ENCODE results near the gene PCGF6.

PCGF6 gene

DNA sequence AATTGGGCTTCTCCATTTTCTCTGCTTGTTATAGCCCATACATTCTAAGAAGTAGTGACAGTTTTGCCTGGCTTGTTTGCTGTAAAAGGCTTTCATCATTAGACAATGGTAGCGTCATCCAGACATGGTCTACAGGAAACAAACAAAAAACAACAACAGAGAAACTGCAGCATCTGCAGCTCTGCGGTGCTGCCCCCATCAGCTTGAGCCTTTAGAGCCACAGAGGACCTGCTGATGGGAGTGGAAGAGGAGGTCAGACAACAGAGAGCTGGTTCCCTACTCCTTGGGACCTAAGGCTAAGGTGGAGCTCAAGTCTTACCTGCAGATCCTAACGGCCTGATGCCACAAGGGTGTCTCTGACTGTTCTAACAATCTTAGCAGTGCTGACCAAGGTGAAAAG is 70.9 kb downstream of the PCGF6 start:
- H3K4me3 ChIP-seq (ENCODE audit: low read depth, low read length): no peak overlapping the region
- no peak for TF ChIP-seq CTCF (IDR thresholded peaks at IDR 0.05; ENCODE audit: insufficient read depth, low read length, missing control alignments)
- DNase-seq (ENCODE audit: low read depth, low spot score): no peak
- POLR2A ChIA-PET: interaction anchor here (0.6 kb wide), 1 partner anchor 66 kb away, joined by 3 read pairs; no protein-coding TSS in a partner anchor
- CTCF ChIA-PET: interaction anchor here (1.4 kb wide), 2 partner anchors 16 to 35 kb away, joined by 3 to 4 read pairs; no protein-coding TSS in a partner anchor

DNA sequence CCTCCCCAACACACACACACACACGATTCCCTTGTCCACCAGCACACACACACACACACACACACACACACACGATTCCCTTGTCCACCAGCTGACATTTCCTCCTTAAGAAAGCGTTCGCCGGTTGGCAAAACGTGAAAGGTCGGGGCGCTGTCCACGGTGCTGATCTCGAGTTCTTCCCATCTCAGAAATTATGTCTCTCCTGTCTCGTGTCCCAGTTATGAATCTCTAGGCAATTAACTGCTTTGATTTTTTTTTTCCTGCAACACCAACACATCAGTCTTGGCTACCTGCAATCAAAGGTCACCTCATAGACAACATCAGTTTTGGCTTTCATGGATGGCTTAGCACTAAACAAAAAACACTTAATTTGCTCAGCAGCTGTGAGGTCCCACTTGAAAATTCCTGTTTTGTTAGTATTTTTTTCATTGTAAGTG is 72.1 kb downstream of the PCGF6 start:
- no peak for DNase-seq (ENCODE audit: low read depth, low spot score)
- H3K4me3 ChIP-seq (ENCODE audit: low read depth, low read length): no peak overlapping the region
- POLR2A ChIA-PET: no interaction called here
- TF ChIP-seq CTCF (IDR thresholded peaks at IDR 0.05; ENCODE audit: insufficient read depth, low read length, missing control alignments): no peak
- CTCF ChIA-PET: interaction anchor here (0.6 to 1.4 kb wide), 2 partner anchors 34 to 136 kb away, joined by 3 to 4 read pairs; no protein-coding TSS in a partner anchor

GRCh38 chr10:103278537-103278823 is 72.5 kb downstream of the PCGF6 start:
- no peak for DNase-seq (ENCODE audit: low read depth, low spot score)
- no peak for TF ChIP-seq CTCF (IDR thresholded peaks at IDR 0.05; ENCODE audit: insufficient read depth, low read length, missing control alignments)
- CTCF ChIA-PET: interaction anchor here (0.6 to 1.4 kb wide), 2 partner anchors 34 to 136 kb away, joined by 3 to 4 read pairs; no protein-coding TSS in a partner anchor
- POLR2A ChIA-PET: no interaction called here
- no peak overlapping the region for H3K4me3 ChIP-seq (ENCODE audit: low read depth, low read length)

DNA sequence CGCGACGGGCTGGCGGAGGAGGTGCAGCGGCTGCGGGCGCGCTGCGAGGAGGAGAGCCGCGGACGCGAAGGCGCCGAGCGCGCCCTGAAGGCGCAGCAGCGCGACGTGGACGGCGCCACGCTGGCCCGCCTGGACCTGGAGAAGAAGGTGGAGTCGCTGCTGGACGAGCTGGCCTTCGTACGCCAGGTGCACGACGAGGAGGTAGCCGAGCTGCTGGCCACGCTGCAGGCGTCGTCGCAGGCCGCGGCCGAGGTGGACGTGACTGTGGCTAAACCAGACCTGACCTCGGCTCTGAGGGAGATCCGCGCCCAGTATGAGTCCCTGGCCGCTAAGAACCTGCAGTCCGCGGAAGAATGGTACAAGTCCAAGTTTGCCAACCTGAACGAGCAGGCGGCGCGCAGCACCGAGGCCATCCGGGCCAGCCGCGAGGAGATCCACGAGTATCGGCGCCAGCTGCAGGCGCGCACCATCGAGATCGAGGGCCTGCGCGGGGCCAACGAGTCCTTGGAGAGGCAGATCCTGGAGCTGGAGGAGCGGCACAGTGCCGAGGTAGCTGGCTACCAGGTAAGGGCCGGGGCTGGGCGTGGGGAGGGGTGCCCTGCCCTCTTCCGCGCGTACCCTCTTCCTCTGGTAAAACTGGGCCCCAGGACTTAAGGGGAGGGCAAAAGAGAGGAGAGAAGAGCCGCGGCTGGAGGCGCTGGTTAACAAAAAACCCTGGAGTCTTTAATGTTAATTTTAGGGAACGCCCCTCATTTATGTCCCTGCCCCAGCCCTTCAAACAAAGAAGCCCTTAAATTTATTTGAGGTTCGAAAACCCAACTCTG is 73.0 kb downstream of the PCGF6 start:
- H3K4me3 ChIP-seq (ENCODE audit: low read depth, low read length): peak overlapping the region; percentile 50
- TF ChIP-seq CTCF (IDR thresholded peaks at IDR 0.05; ENCODE audit: insufficient read depth, low read length, missing control alignments): no peak
- CTCF ChIA-PET: interaction anchor here (0.8 kb wide), 1 partner anchor 34 kb away, joined by 3 read pairs; no protein-coding TSS in a partner anchor
- POLR2A ChIA-PET: no interaction called here
- DNase-seq (ENCODE audit: low read depth, low spot score): no peak

DNA sequence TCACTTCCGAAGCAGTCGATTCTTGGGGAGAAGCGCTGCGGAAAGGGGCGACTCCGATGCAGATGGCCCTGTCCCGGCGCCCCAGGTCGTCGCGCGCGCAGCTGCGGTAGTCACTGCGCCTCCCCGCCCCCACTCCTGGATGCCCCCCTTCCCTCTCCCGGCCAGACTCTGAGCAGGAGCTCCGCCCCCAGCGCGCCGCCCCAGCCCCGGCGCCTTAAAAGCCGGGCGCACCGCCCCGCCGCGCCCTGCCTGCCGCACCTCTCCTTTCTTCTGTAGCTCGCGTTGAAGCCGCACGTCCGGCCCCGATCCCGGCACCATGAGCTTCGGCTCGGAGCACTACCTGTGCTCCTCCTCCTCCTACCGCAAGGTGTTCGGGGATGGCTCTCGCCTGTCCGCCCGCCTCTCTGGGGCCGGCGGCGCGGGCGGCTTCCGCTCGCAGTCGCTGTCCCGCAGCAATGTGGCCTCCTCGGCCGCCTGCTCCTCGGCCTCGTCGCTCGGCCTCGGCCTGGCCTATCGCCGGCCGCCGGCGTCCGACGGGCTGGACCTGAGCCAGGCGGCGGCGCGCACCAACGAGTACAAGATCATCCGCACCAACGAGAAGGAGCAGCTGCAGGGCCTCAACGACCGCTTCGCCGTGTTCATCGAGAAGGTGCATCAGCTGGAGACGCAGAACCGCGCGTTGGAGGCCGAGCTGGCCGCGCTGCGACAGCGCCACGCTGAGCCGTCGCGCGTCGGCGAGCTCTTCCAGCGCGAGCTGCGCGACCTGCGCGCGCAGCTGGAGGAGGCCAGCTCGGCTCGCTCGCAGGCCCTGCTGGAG is 73.8 kb downstream of the PCGF6 start, which contains the start of gene INA:
TSS of gene INA (plus strand) at position 243 of the 817 bp plus-strand sequence. CDS start at position 317, 74 bp downstream.
- ChIA-PET POLR2A (no interaction called here), CTCF (interaction anchor here (0.8 kb wide), 1 partner anchor 33 kb away, joined by 3 read pairs; no protein-coding TSS in a partner anchor)
- H3K4me3 ChIP-seq (ENCODE audit: low read depth, low read length): peak within 1 kb of the TSS; percentile 50
- no peak for DNase-seq (ENCODE audit: low read depth, low spot score)
- TF ChIP-seq CTCF (IDR thresholded peaks at IDR 0.05; ENCODE audit: insufficient read depth, low read length, missing control alignments): no peak

Data from AG04449 (cell line).